T-helper 1 cell treated with Interleukin-12 subunit alpha and Interleukin-12 subunit beta and Interleukin-4 antibody, amounts not matched to agents 30 ng/mL and 1 ng/mL, for 36 hours (primary cell): ENCODE data around the gene RTCA. TPM values are rescaled to one million over a fixed set of nuclear protein-coding genes. Genes with fewer than 3 reads are reported as not detected.
"Not testable (repeated sequence)": the region's sequence is repeated elsewhere in the genome, so short reads cannot be mapped to it uniquely, and the experiment has no call there.

ENCODE experiments used
- intact Hi-C: fragments of 100-400 bp; cut with micrococcal nuclease; formaldehyde crosslinking; loops from one replicate; pipeline ENCODE4 v1.15.1; 2024
- total RNA-seq: library from RNA; stranded (reverse); gene quantifications from 2 replicates; pipeline ENCODE4 v1.2.3, GENCODE V29; 2022

RTCA gene
- total RNA-seq, 1 donor from 2014 or later = 59.5 TPM

DNA sequence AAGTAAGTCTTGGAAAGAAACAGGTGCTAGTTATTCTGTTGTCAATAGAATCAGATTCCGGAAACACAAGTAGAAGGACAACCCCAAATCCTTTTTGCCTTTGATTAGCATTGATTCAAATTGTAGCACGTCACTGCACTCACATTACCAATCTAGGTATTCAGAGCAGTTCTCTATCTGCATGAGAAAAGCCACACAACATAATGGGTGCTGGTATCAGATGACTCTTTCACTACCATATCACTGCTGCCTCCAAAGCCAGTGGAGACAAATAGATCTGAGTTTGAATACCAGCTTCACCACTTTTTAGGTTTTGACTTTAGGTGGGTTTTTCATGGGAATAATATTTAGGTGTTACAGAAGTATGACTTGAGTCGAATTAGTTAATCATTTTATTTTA lies 38.9 kb downstream of the RTCA start:
- intact Hi-C loops = no loop called here

DNA sequence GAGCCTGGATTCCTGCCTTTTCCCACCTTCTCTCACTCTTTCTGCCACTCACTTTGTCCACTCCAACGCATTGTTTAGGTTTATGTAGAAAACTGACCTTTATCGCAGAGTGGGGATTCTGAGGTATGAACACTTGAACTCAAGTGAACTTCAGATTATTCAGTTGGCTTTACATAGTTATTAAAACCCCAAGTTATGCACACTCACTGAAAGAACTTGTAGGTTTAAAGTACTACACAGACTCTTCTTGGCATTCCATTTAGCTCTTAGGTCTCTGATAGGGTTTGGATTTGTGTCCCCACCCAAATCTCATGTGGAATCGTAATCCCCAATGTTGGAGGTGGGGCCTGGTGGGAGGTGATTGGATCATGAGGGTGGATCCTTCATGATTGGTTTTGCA lies 39.9 kb downstream of the RTCA start:
- intact Hi-C loops = no loop called here

GRCh38 chr1:100306735-100307313 lies 40.8 kb downstream of the RTCA start:
- intact Hi-C loops = loop anchor here (1.0 kb wide), 1 partner anchor 44 kb away; no protein-coding TSS in a partner anchor

DNA sequence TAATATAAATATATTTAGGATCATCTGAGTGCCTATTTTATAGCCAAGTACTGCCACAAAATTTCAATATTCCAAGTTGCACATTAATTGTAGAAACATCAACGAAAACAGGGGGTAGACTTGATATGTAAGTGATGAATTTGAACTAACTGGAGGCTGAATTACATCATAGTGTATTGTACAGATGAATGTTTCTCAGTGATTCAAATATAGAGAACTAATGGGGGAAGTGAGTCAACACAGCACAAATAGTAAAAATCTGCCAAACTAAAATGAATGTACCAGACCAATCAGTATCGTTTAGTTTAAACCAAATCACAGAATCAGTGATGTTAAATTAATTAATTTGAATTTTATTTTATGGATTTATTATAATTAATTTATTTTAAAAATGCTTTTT lies 42.8 kb downstream of the RTCA start:
- intact Hi-C loops = no loop called here

DNA sequence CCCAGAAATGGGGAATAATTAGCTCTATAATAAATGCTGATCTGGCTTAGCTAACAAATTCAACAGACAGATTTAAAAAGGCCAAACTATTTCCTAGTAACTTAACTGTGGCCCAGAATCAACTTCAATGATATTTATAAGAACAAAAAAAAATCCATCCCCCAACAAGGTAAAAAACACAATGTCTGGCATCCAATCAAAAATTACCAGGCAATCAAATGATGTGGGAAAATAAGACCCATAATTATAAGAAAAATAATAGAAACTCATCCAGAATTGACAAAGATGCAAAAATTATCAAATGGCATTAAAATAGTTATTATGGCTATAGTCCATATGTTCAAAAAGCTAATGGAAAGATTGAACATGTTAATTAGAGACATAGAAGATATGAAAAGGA lies 43.8 kb downstream of the RTCA start:
- intact Hi-C loops = no loop called here

- intact Hi-C loops = no loop called here
Observed at GRCh38 chr1:100313382-100313781, 47.4 kb downstream of the RTCA start.

GRCh38 chr1:100316622-100317021 lies 50.6 kb downstream of the RTCA start:
- intact Hi-C loops = no loop called here

- intact Hi-C loops = no loop called here
Observed at GRCh38 chr1:100320311-100321099, 54.5 kb downstream of the RTCA start.

DNA sequence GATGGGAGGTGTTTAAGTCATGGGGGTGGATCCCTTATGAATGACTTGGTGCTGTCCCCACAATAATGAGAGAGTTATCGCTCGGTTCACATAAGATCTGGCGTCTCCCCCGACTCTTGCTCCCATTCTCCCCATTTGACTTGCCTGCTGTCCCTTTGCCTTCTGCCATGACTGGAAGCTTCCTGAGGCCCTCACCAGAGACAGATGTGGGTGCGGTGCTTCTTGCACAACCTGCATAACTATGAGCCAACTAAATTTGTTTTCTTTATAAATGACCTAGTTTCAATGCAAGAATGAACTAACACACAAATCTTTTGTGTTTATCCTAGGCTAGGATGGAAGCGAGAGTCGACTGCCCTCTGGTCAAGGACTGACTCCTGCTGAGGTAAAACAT lies 55.1 kb downstream of the RTCA start:
- intact Hi-C loops = no loop called here

DNA sequence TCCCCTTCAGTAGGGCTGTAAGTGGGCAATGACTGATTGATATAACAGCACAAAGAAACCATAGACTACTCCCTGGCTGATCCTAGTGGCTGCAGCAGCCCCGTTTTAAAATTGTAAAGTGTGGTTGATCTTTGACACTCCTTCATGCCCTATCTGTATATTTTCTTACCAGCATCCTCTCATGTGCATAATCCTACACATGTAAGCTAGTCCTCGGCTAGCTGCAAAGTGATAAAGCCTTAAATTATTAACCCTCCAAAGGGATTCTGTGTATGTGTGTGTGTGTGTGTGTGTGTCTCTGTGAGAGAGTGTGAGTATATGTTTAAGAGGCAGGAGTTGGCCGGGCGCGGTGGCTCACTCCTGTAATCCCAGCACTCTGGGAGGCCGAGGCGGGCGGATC lies 55.5 kb downstream of the RTCA start:
- intact Hi-C loops = no loop called here

DNA sequence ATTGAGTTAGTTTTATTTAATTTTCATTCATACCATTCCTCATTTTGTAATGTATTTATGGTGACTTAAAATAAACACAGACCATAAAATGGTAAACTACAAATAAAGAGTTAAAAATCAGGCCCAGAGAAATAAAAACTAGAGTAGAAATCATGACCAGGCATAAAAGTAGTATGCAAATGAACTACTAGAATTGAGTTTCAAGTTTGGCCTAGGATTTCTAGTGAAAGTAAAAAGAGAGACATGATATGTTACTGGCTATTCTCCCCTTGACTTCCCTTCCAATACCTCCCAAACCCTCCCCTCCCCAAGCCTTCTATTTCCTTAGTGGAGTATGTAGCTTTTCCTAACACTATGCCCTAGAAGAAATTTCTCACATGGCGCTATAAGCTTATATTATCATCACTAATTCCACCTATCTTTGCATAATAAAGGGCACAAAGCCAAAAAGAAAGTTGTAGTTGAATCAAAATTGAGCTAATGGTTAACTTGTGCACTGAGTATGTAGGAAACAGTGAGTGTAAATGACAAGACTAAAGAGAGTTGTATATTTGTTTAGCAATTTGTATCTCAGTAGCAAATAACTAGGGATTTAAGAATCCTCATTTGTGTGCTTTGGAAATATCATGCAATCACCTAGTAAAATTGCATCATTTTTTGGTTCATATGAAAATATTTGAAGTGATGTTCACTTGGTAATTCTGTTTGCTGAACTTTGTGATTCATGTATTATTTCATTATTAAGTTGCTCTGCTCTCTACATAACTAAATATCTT lies 56.6 kb downstream of the RTCA start:
- intact Hi-C loops = no loop called here

DNA sequence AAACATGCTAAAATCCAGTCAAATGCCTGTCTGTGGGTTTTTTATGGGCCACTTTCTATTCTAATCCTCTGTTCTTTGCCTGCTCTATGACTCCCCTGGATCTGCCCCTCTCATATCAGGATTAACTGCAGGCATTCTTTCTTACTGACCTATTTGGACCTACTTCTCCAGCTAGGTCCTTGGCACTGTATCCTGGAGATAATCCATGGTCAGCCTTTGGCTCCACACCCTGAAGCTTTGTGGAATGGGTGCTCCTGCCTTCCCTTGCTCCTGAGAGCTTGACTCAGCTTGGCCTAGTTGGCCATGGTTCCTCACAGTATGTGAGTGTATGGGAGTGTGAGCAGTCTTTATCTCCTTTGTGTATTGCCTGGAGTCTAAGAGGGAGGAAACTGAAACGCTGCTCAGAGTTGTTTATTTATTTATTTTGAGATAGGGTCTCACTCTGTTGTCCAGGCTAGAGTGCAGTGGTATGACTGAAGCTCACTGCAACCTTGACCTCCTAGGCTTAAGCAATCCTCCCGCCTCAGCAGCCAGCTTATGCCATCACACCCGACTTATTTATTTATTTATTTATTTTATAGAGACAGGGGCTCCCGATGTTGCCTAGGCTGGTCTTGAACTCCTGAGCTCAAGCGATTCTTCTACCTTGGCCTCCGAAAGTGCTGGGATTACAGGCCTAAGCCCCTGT lies 57.5 kb downstream of the RTCA start:
- intact Hi-C loops = no loop called here

DNA sequence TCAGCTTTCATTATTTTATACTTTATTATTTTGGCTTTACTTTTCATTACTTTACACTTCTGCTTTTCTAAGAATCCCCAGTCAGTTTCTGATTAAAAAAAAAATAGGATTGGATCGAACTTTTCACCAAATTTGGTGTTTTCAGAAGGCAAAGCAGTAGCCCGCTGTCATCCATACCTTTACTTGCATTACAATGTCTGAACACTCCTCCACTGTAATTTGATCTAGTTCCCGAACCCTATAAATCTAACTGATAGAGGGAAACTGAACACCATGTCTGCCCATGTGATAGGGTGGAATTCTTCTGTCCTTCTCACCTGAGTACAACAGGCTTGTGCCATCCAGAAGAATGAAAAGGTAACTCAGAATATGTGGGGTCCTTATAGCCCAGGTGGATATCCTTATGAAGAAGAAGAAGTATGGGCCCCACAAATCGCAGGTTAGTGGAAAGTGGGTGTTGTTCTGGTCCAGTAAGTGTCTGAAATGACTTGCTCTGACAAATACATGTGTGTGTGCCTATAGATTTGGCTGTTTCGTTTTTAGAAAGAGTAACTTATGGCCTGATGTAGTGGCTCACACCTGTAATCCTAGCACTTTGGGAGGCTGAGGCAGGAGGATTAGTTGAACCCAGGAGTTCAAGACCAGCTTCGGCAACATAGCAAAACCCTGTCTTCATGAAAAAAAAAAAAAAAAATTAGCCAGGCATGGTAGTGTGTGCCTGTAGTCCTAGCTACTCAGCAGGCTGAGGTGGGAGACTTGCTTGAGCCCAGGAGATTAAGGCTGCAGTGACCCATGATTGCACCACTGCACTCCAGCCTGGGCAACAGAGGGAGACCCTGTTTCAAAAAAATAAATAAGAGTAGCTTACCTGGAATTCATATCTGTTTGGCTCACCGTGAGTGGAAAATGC lies 59.7 kb downstream of the RTCA start:
- intact Hi-C loops = no loop called here

GRCh38 chr1:100326325-100326670 lies 60.3 kb downstream of the RTCA start:
- intact Hi-C loops = not testable (repeated sequence)

- intact Hi-C loops = no loop called here
Observed at GRCh38 chr1:100328133-100328532, 62.1 kb downstream of the RTCA start.

DNA sequence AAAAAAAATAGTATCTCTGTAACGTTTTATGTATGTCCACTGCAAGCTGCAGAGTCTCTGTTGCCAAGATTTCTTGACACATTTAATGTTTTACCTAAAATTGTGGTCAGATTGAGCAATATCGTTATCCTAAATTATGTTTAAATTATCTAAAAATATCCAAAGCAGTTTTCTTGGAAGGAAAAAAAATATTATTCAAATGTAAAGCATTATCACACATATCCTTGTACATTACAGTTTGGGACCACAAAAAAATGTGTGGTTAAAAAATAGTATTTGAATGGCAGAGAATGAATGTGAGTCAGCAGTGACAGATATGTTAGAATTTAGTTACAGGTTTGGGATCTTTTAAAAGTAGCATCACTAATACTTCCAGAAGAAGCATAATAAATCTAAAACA lies 65.1 kb downstream of the RTCA start:
- intact Hi-C loops = not testable (repeated sequence)

GRCh38 chr1:100332331-100332730 lies 66.3 kb downstream of the RTCA start:
- intact Hi-C loops = no loop called here

GRCh38 chr1:100335436-100335835 lies 69.4 kb downstream of the RTCA start:
- intact Hi-C loops = no loop called here

DNA sequence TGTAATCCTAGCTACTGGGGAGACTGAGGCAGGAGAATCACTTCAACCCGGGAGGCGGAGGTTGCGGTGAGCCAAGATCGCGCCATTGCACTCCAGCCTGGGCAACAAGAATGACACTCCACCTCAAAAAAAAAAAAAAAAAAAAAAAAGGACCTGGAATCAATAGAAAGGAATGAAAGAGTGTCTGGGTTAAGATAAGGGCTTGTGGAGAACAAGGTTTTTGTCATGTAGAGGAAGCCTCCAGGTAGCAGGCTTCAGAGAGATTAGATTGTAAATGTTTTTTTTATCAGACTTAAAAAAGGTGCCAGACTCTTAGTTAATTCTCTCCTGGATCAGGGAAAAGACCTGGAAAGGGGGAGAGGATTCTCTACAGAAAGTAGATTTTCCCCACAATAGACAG lies 71.9 kb downstream of the RTCA start:
- intact Hi-C loops = not testable (repeated sequence)

DNA sequence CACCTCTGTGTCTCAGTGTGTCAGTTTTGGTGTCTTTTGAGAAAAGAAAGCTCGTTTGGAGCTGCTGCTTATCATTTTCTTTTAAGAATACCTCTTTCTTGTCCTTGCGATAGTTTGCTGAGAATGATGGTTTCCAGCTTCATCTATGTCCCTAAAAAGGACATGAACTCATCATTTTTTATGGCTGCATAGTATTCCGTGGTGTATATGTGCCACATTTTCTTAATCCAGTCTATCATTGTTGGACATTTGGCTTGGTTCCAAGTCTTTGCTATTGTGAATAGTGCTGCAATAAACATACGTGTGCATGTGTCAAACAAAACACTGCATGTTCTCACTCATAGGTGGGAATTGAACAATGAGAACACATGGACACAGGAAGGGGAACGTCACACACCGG lies 73.7 kb downstream of the RTCA start:
- intact Hi-C loops = not testable (repeated sequence)

GRCh38 chr1:100340494-100340893 lies 74.5 kb downstream of the RTCA start:
- intact Hi-C loops = no loop called here
